ENCODE results near the gene CDC42EP3. TPM values are rescaled to one million over a fixed set of nuclear protein-coding genes. Genes with fewer than 3 reads are reported as not detected.

Gene CDC42EP3
- polyA plus RNA-seq, 1 donor from 2014 or later, result 25.2 TPM

- Histone ChIP-seq H3K36me3 (ENCODE audit: insufficient read depth, low read length) (no peaks in the 10 kb centered on the region), H3K27me3 (ENCODE audit: insufficient read depth, low read depth, low read length) (no peaks in the 10 kb centered on the region), H3F3A (ENCODE audit: insufficient read depth, low read length, poor library complexity, severe bottlenecking) (no peaks in the 10 kb centered on the region), H4K20me1 (ENCODE audit: insufficient read depth) (no peaks in the 10 kb centered on the region), H2AFZ (ENCODE audit: low read depth, low read length) (no peak overlapping the region), H3K9me2 (ENCODE audit: insufficient read depth, low read length) (no peaks in the 10 kb centered on the region), H3K9ac (ENCODE audit: low read length) (no peak overlapping the region), H3K27ac (ENCODE audit: low read length) (no peak overlapping the region), H3K9me3 (ENCODE audit: low read length) (no peaks in the 10 kb centered on the region), H3K4me2 (ENCODE audit: low read length) (no peak overlapping the region), H3K79me2 (replicated peaks; ENCODE audit: insufficient read depth, low read length) (no peaks in the 10 kb centered on the region), H3K4me3 (ENCODE audit: low read length) (no peak overlapping the region)
- no peak for TF ChIP-seq RAD21 (conservative IDR thresholded peaks at IDR 0.05)
- no peak for TF ChIP-seq EP300 (conservative IDR thresholded peaks at IDR 0.05; ENCODE audit: poor library complexity, severe bottlenecking)
- no peak for TF ChIP-seq POLR2AphosphoS5 (IDR thresholded peaks at IDR 0.05)
- TF ChIP-seq MXI1 (conservative IDR thresholded peaks at IDR 0.05; ENCODE audit: poor library complexity, severe bottlenecking), result no peak
- no peak for TF ChIP-seq REST (IDR thresholded peaks at IDR 0.05; ENCODE audit: borderline replicate concordance)
- no peak for TF ChIP-seq CTCF (IDR thresholded peaks at IDR 0.05; ENCODE audit: poor library complexity, severe bottlenecking)
- TF ChIP-seq SMC3 (conservative IDR thresholded peaks at IDR 0.05; ENCODE audit: poor library complexity), result no peak
- no peak for TF ChIP-seq TAF1 (IDR thresholded peaks at IDR 0.05; ENCODE audit: low read depth)
- no peak for TF ChIP-seq EZH2 (IDR thresholded peaks at IDR 0.05; ENCODE audit: borderline replicate concordance, insufficient read depth, low read length, poor library complexity, severe bottlenecking)
Measured at GRCh38 chr2:37711308-37711731, 39.9 kb upstream of the CDC42EP3 start.

- no peaks in the 10 kb centered on the region for H3F3A ChIP-seq (ENCODE audit: insufficient read depth, low read length, poor library complexity, severe bottlenecking)
- TF ChIP-seq TAF1 (IDR thresholded peaks at IDR 0.05; ENCODE audit: low read depth) (no peak), EP300 (conservative IDR thresholded peaks at IDR 0.05; ENCODE audit: poor library complexity, severe bottlenecking) (no peak), POLR2AphosphoS5 (IDR thresholded peaks at IDR 0.05) (no peak), EZH2 (IDR thresholded peaks at IDR 0.05; ENCODE audit: borderline replicate concordance, insufficient read depth, low read length, poor library complexity, severe bottlenecking) (no peak), REST (IDR thresholded peaks at IDR 0.05; ENCODE audit: borderline replicate concordance) (no peak), SMC3 (conservative IDR thresholded peaks at IDR 0.05; ENCODE audit: poor library complexity) (no peak), MXI1 (conservative IDR thresholded peaks at IDR 0.05; ENCODE audit: poor library complexity, severe bottlenecking) (no peak), RAD21 (conservative IDR thresholded peaks at IDR 0.05) (no peak), CTCF (IDR thresholded peaks at IDR 0.05; ENCODE audit: poor library complexity, severe bottlenecking) (no peak)
Measured at GRCh38 chr2:37709111-37709510, 37.7 kb upstream of the CDC42EP3 start.

More at GRCh38 chr2:37709111-37709510, 37.7 kb upstream of the CDC42EP3 start:
- H2AFZ ChIP-seq (ENCODE audit: low read depth, low read length), result no peak overlapping the region
- no peaks in the 10 kb centered on the region for H3K9me3 ChIP-seq (ENCODE audit: low read length)
- no peaks in the 10 kb centered on the region for H3K9me2 ChIP-seq (ENCODE audit: insufficient read depth, low read length)
- H3K27ac ChIP-seq (ENCODE audit: low read length), result no peak overlapping the region
- H3K4me3 ChIP-seq (ENCODE audit: low read length), result no peak overlapping the region
- no peaks in the 10 kb centered on the region for H3K36me3 ChIP-seq (ENCODE audit: insufficient read depth, low read length)
- no peak overlapping the region for H3K4me2 ChIP-seq (ENCODE audit: low read length)
- no peaks in the 10 kb centered on the region for H3K27me3 ChIP-seq (ENCODE audit: insufficient read depth, low read depth, low read length)
- H3K79me2 ChIP-seq (replicated peaks; ENCODE audit: insufficient read depth, low read length), result no peaks in the 10 kb centered on the region
- H4K20me1 ChIP-seq (ENCODE audit: insufficient read depth), result no peaks in the 10 kb centered on the region
- H3K9ac ChIP-seq (ENCODE audit: low read length), result no peak overlapping the region

All from neural cell (in vitro differentiated cells).